H1 (cell line): ENCODE measurements around the gene SERPINB13. TPM values are rescaled to one million over a fixed set of nuclear protein-coding genes. Genes with fewer than 3 reads are reported as not detected.

Experiments
- RAD21 ChIP-seq, 2 experiments: IDR thresholded peaks in 1 of 2; conservative IDR thresholded peaks in 1 of 2; 2 replicates each; pipeline ENCODE4 v1.6.1; 2011; ENCODE audit warnings: low read depth in 2 of 2, low read length in 2 of 2, improper control_type of control experiment in 1 of 2, inconsistent platforms in 1 of 2, mild to moderate bottlenecking in 1 of 2, moderate library complexity in 1 of 2
- polyA plus RNA-seq, 7 experiments: library from polyadenylated mRNA; depleted of rRNA in 3 of 7; stranded (reverse) in 5 of 7; unstranded in 2 of 7; fragments of >200 nt in 5 of 7; fragments of 200-250 nt in 2 of 7; gene quantifications; 1 replicate in 5 of 7; 2 replicates in 1 of 7; 4 replicates in 1 of 7; pipeline versions ENCODE4 v1.2.1 to v1.2.3, GENCODE V29; 2011 to 2013; ENCODE audit warnings: missing spikeins in 2 of 7, mixed read lengths in 2 of 7
- total RNA-seq: library from RNA; stranded (reverse); fragmentation: NEBNext Ultra II Directional; extraction: Animal tissue kit (Norgen Biotek cat#: 25700); gene quantifications from 2 replicates; pipeline ENCODE4 v1.2.1, GENCODE V29; 2021

Gene SERPINB13
- total and polyA plus RNA-seq, 2 of the 8 experiments (the other 6 are each of a cell fraction or from before 2014, with no cell fraction given), result not detected

DNA sequence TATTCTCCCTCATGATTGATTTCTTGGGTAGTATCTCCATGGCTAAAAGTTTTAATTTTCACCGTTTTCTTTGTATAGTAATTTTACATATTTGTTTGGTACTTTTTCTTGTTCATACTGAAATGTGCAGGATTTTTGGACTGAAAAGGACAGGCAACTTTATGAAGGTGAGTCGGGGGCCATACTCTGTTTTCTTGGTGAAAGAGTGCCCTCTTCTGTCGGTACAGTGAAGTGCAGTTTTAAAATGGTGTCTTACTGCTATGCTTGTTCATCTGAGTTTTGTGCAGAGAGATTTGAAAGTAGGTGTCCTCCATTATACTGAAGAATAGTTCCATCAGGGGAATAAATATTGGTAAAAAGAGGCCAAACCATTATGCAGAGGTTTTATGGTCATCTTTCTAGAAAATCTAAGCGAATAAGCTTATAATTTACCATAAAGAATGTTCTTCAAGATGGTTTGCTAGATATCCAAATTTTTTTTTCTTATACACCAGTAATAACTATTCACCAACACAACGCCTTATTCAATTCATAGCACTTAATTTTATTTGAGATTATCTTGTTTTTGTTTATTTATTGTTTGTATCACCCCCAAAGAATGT, 8.7 kb upstream of the SERPINB13 start (continued):
- TF ChIP-seq RAD21 (IDR thresholded peaks at IDR 0.05 in 1 of 2, conservative IDR thresholded peaks at IDR 0.05 in 1 of 2; ENCODE audit: low read depth in 2 of 2, low read length in 2 of 2), result peak; percentile 89 to 92
